PC-9 (cell line): ENCODE measurements around the gene ELAVL4. TPM values are rescaled to one million over a fixed set of nuclear protein-coding genes. Genes with fewer than 3 reads are reported as not detected.

Experiments
- BruUV-seq: library from RNA; stranded (reverse); fragments of 400-500 nt; replicated peaks from 2 replicates; lab custom pipeline; 2021; lab: Mats Ljungman, UMichigan
- CTCF ChIA-PET: fragments of 300-600 bp; sonication (Branson Sonifier 250); formaldehyde crosslinking; loops from one replicate; lab custom pipeline; 2022; ENCODE audit warnings: antibody characterized with exemption; lab: Charles Lee
- POLR2A ChIA-PET: fragments of 300-600 bp; sonication (Branson Sonifier 250); formaldehyde crosslinking; loops from one replicate; lab custom pipeline; 2022; ENCODE audit warnings: antibody characterized with exemption; ENCODE audit not compliant: unreplicated experiment; lab: Charles Lee
- DNase-seq, 2 experiments: peaks; one replicate each; pipeline versions ENCODE4 v3.0.0 to v3.0.0-alpha.2; 2015 to 2022; ENCODE audit warnings: mixed read lengths in 1 of 2
- H2AFZ ChIP-seq: fragments of 200-600 bp; sonication (generic); 2 replicates; pipeline ENCODE4 v1.8.1; 2017; ENCODE audit warnings: antibody characterized with exemption
- H3F3A ChIP-seq: fragments of 200-600 bp; sonication (generic); 2 replicates; pipeline ENCODE4 v1.8.1; 2017; ENCODE audit warnings: antibody characterized with exemption, mild to moderate bottlenecking, low read depth; ENCODE audit not compliant: insufficient read depth
- H3K27ac ChIP-seq: fragments of 200-600 bp; sonication (generic); 2 replicates; pipeline ENCODE4 v1.6.1; 2016; ENCODE audit warnings: mixed run types
- H3K27me3 ChIP-seq: fragments of 200-600 bp; sonication (generic); 2 replicates; pipeline ENCODE4 v1.6.1; 2016; ENCODE audit warnings: low read depth, mixed run types; ENCODE audit not compliant: insufficient read depth
- H3K36me3 ChIP-seq: fragments of 200-600 bp; sonication (generic); 2 replicates; pipeline ENCODE4 v1.6.1; 2016; ENCODE audit warnings: low read depth, mixed run types
- H3K4me1 ChIP-seq: fragments of 200-600 bp; sonication (generic); replicated peaks from 2 replicates; pipeline ENCODE4 v1.6.1; 2016; ENCODE audit warnings: mixed run types; ENCODE audit not compliant: insufficient read depth
- H3K4me2 ChIP-seq: fragments of 200-600 bp; sonication (generic); 2 replicates; pipeline ENCODE4 v1.6.1; 2017; ENCODE audit warnings: mixed run types
- H3K4me3 ChIP-seq: fragments of 200-600 bp; sonication (generic); 2 replicates; pipeline ENCODE4 v1.6.1; 2016; ENCODE audit warnings: mixed run types
- H3K79me2 ChIP-seq: fragments of 200-600 bp; sonication (generic); 2 replicates; pipeline ENCODE4 v1.6.1; 2017; ENCODE audit warnings: low read depth, mixed run types
- H3K9me2 ChIP-seq: fragments of 200-600 bp; sonication (generic); 2 replicates; pipeline ENCODE4 v1.8.1; 2017; ENCODE audit warnings: mild to moderate bottlenecking; ENCODE audit not compliant: insufficient read depth
- H3K9me3 ChIP-seq: fragments of 200-600 bp; sonication (generic); 2 replicates; pipeline ENCODE4 v1.8.1; 2016; ENCODE audit warnings: low read depth; ENCODE audit not compliant: insufficient read depth
- H4K20me1 ChIP-seq: fragments of 200-600 bp; sonication (generic); 2 replicates; pipeline ENCODE4 v1.8.1; 2017; ENCODE audit not compliant: insufficient read depth
- CTCF ChIP-seq: fragments of 200-600 bp; sonication (generic); conservative IDR thresholded peaks from 2 replicates; pipeline ENCODE4 v1.6.1; 2017; ENCODE audit warnings: mixed run types, antibody characterized with exemption, mild to moderate bottlenecking, moderate library complexity
- EZH2 ChIP-seq: fragments of 200-600 bp; sonication (generic); IDR thresholded peaks from 2 replicates; pipeline ENCODE4 v1.8.0; 2017; ENCODE audit warnings: antibody characterized with exemption, low read depth
- intact Hi-C: fragments of 100-400 bp; cut with micrococcal nuclease; formaldehyde crosslinking; loops from one replicate; pipeline ENCODE4 v1.10.0; 2022; ENCODE audit not compliant: unreplicated experiment
- total RNA-seq: library from RNA; stranded (reverse); gene quantifications from 2 replicates; pipeline ENCODE4 v1.2.3, GENCODE V29; 2021

Gene ELAVL4
- total RNA-seq, 1 experiment from 2014 or later, result not detected

- no peak overlapping the region for H3K4me3 ChIP-seq
- intact Hi-C loops, result no loop called here
- H3K36me3 ChIP-seq, result no peaks in the 10 kb centered on the region
- CTCF ChIA-PET, result no interaction called here
- TF ChIP-seq EZH2 (no peak), CTCF (no peak)
- H2AFZ ChIP-seq, result no peak overlapping the region
- peaks cover 15% of the 10 kb centered on the region for H3K27me3 ChIP-seq
- no peak overlapping the region for H3K27ac ChIP-seq
- POLR2A ChIA-PET, result no interaction called here
- DNase-seq, result no peak
- no TSS peak for BruUV-seq
- H3K4me2 ChIP-seq, result no peak overlapping the region
- no peaks in the 10 kb centered on the region for H3K9me3 ChIP-seq
- H3K9me2 ChIP-seq, result no peaks in the 10 kb centered on the region
- H3K4me1 ChIP-seq, result no peaks in the 10 kb centered on the region
- H4K20me1 ChIP-seq, result no peaks in the 10 kb centered on the region
- no peaks in the 10 kb centered on the region for H3K79me2 ChIP-seq
- H3F3A ChIP-seq, result no peaks in the 10 kb centered on the region
Measured at GRCh38 chr1:50177994-50178393, 69.3 kb downstream of the ELAVL4 start.

- H3K4me1 ChIP-seq, result no peaks in the 10 kb centered on the region
- no peaks in the 10 kb centered on the region for H3K36me3 ChIP-seq
- DNase-seq, result no peak
- no peaks in the 10 kb centered on the region for H3K79me2 ChIP-seq
- H3K4me2 ChIP-seq, result no peak overlapping the region
- no peaks in the 10 kb centered on the region for H3K9me2 ChIP-seq
- no peaks in the 10 kb centered on the region for H3K9me3 ChIP-seq
- ChIA-PET POLR2A (no interaction called here), CTCF (no interaction called here)
- intact Hi-C loops, result no loop called here
- H3K27ac ChIP-seq, result no peak overlapping the region
- H3K27me3 ChIP-seq, result peaks cover 26% of the 10 kb centered on the region
- BruUV-seq, result no TSS peak
- H2AFZ ChIP-seq, result no peak overlapping the region
- no peaks in the 10 kb centered on the region for H4K20me1 ChIP-seq
- no peaks in the 10 kb centered on the region for H3F3A ChIP-seq
- TF ChIP-seq CTCF (no peak), EZH2 (no peak)
- no peak overlapping the region for H3K4me3 ChIP-seq
Measured at GRCh38 chr1:50179639-50180038, 70.9 kb downstream of the ELAVL4 start.

- POLR2A ChIA-PET, result no interaction called here
- H3K4me1 ChIP-seq, result no peaks in the 10 kb centered on the region
Measured at GRCh38 chr1:50180367-50180766, 71.6 kb downstream of the ELAVL4 start.

More at GRCh38 chr1:50180367-50180766, 71.6 kb downstream of the ELAVL4 start:
- Histone ChIP-seq H3K9me2 (no peaks in the 10 kb centered on the region), H3K27ac (no peak overlapping the region), H3K27me3 (peaks cover 30% of the 10 kb centered on the region), H4K20me1 (no peaks in the 10 kb centered on the region), H3K4me3 (no peak overlapping the region), H2AFZ (no peak overlapping the region), H3K4me2 (no peak overlapping the region), H3F3A (no peaks in the 10 kb centered on the region), H3K79me2 (no peaks in the 10 kb centered on the region), H3K9me3 (no peaks in the 10 kb centered on the region), H3K36me3 (no peaks in the 10 kb centered on the region)
- no peak for TF ChIP-seq CTCF
- TF ChIP-seq EZH2, result no peak
- no peak for DNase-seq
- no TSS peak for BruUV-seq
- CTCF ChIA-PET, result no interaction called here
- intact Hi-C loops, result no loop called here
